D721Med (cell line): ENCODE measurements around the gene KNSTRN.

Experiments
- DNase-seq: peaks from one replicate; pipeline ENCODE4 v3.0.0; 2011; ENCODE audit warnings: low spot score; ENCODE audit not compliant: insufficient read length
- FAIRE-seq: peaks from 2 replicates; lab custom pipeline; 2011; peaks lifted over from hg19 to GRCh38; lab: Jason Lieb, UNC
- CTCF ChIP-seq: IDR thresholded peaks from 2 replicates; pipeline ENCODE4 v1.5.1; 2012; ENCODE audit warnings: mild to moderate bottlenecking, control low read depth; ENCODE audit not compliant: insufficient read depth; ENCODE audit errors: missing control alignments

KNSTRN gene

GRCh38 chr15:40342416-40343320 lies 39.9 kb upstream of the KNSTRN start:
- no peak for TF ChIP-seq CTCF
- no peak for DNase-seq
- FAIRE-seq, result no peak

GRCh38 chr15:40343512-40343911 lies 39.0 kb upstream of the KNSTRN start:
- FAIRE-seq (no peak), DNase-seq (no peak)
- TF ChIP-seq CTCF, result no peak

GRCh38 chr15:40344217-40344616 lies 38.3 kb upstream of the KNSTRN start:
- no peak for FAIRE-seq
- TF ChIP-seq CTCF, result no peak
- DNase-seq, result no peak

GRCh38 chr15:40344631-40345120 lies 37.8 kb upstream of the KNSTRN start:
- no peak for FAIRE-seq
- peak; percentile 65 for TF ChIP-seq CTCF
- DNase-seq, result peak; percentile 65

GRCh38 chr15:40345225-40345866 lies 37.2 kb upstream of the KNSTRN start:
- no peak for DNase-seq
- no peak for FAIRE-seq
- no peak for TF ChIP-seq CTCF

- TF ChIP-seq CTCF, result no peak
- FAIRE-seq, result no peak
- DNase-seq, result no peak
Measured at GRCh38 chr15:40345867-40346578, 36.5 kb upstream of the KNSTRN start.
